ENCODE measurements around the gene RALGDS.
"Not testable (repeated sequence)": the region's sequence is repeated elsewhere in the genome, so short reads cannot be mapped to it uniquely, and the experiment has no call there.

Gene RALGDS
- total RNA-seq = 97.6 to 122 reads per million in 2 donors

DNA sequence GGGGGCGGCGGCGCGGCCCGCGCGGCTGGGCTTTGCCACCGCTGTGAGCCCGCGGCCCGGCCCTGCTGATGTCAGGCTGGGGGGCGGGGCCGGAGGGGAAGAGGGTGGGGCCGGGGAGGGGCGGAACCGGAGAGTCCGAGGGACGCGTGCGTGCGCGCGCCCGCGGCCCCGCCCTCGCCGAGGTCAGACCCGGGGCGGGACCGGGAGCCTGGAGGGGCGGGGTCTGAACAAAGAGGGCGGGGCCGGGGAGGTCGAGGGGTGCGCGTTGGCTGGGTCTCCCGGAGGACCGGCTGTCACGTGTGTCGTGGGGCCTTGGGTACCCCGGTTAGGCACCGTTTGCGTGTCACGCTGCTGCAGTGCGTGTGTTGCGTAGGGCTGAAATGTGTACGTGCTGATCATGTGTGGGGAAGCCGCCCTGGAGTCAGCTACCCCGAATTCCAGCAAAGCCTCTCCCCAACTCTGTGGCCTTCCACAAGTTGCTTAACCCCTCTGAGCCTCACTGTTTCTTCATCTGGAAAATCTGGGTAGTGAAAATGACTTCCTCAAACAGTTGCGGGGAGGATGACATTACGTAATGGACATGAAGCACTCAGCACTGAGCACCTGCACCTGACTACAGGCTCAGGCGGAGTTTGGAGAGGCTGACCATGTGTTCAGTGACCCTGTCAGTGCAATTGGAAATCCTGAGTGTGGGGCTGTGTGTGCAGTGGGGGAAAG, at the start of gene RALGDS:
TSS of gene RALGDS (minus strand) at position 43 of the 717 bp plus-strand sequence. CDS start 86 bp downstream, outside the sequence.
- peak; percentile 88 for DNase-seq

DNA sequence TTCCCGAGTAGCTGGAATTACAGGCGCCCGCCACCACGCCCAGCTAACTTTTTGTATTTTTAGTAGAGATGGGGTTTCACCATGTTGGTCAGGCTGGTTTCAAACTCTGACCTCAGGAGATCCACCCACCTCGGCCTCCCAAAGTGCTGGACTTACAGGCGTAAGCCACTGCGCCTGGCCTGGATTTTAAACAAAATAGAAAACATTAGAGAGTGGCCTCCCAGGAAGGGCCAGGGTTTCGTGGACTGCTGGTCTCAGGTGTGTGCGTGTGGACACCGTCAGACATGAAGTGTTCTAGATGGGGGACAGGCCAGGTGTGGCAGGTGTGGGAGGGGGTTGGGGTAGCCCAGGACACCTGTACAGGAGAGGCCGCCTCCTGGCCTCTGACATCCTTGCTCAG, 49.7 kb upstream of the RALGDS start:
- no peak for DNase-seq

DNA sequence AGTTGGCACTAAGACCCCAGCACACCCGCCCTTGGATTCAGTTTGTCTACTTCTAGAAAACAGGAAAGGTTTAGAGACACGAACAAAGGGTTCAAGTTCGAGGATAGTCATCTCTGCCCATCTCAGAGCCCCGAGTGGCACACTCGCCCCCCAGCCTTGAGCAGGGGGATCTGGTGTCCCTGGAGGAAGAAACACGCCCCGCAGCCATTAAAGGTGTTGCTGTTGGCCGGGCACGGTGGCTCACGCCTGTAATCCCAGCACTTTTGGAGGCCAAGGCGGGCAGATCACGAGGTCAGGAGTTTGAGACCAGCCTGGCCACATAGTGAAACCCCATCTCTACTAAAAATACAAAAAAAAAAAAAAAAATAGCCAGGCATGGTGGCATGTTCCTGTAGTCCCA, 48.6 kb upstream of the RALGDS start:
- DNase-seq = not testable (repeated sequence)

DNA sequence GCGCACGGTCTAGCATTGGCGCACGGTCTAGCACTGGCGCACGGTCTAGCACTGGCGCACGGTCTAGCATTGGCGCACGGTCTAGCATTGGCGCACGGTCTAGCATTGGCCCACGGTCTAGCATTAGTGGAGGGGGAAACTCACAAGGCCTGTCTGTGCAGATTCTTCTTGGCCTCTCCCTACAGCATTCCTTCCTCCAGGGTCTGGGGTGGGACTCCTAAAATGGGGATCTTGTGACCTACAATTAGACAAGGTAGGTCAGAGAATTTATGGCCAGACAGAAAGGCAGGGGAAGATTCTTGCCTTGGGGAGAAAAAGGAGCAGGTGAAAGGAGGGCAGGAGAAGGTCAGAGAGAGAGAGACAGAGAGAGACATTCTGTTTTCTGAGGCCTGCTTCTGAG, 48.1 kb upstream of the RALGDS start:
- DNase-seq = no peak

DNA sequence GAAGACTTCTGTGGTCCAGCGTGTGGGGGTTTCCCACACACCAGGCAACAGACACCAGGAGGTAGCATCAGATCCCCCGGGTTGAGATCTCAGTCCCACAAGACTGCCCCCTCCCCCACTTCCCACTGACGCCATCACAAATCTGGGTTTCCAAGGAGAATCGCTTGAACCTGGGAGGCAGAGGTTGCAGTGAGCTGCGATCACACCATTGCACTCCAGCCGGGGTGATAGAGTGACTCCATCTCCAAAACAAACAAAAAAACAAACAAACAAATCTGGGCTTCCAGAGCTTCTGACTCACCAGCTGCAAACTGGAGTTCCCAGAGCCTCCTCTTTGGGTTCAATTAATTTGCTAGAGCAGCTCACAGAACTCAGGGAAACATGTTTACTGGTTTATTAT, 47.4 kb upstream of the RALGDS start:
- no peak for DNase-seq

- no peak for DNase-seq
These were observed 46.7 kb upstream of the RALGDS start for GRCh38 chr9:133167769-133168168.

GRCh38 chr9:133167096-133167730, 46.2 kb upstream of the RALGDS start:
- no peak for DNase-seq

DNA sequence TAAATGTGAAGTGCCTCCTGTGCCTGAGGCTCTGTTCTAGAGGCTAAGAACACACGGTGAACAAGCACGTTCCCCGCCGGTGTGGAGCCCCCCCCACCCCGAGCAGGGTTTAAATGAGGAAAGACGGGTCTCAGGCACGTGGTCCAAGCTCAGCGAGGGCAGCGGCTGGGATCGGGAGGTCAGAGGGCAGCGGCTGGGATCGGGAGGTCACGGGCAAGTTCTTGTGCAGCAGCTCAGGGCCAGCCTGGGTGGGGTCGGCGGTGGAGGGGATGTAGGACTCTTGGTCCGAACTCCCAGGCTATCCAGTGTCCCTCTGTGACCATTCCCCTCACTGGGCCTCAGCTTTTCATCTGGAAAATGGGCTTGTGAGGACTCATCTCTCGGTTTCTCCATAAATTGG, 45.4 kb upstream of the RALGDS start:
- DNase-seq = no peak

- no peak for DNase-seq
These were observed 44.4 kb upstream of the RALGDS start for GRCh38 chr9:133165452-133165730.

DNA sequence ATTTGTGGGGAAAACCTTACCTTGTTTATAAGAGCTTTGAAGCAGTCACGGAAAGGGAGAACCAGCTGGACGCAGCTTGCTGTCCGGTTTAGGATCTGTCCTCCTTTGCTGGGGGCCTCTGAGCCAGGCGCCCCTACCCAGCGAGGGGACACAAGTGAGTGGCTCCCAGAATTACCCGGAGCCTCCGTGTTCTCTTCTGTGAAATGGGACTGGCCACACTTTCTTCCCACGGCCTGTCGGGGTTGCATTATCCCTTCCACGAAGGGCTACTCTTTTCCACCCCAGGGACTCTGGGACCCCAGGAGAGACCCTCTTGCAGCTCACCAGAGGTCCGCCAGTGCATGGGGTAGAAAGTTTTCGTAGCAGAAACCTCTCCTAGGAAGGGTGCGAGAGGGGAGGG, 43.2 kb upstream of the RALGDS start:
- DNase-seq = no peak

DNA sequence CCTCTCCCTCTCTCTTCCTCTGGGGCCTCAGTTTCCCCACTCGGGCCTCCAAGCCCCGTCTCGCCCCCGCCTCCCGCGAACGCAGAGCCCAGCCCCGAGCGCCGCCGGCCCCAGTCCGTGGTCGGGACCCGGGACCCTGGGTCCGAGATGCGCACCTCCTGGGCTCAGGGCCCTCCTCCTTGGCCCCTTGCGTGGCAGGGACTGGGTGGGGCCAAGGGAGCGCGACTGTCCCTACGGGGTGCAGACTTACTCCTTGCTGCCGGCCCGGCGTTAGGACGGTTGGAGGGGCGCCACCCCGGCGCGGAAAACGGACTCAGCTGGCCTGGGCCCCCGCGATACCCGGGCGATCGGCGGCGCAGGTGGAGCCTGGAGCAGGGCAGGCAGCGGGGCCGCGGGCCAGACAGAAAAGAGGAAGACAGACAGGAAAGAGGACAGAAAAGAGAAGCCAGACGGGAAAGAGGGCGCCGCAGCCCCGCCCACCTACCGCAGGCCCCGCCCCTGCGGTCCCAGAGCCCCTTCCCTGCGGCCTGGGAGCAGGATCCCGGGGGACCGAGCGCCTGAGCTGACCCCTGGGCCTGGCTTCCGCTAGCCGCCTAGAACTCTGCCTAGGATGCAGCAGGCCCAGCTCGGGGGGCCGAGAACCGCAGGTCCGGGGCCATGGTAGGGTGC, 42.6 kb upstream of the RALGDS start, which contains the start of gene GBGT1:
TSS of gene GBGT1 (minus strand) at position 411 of the 669 bp plus-strand sequence. CDS start 1,502 bp downstream, outside the sequence.
- DNase-seq = no peak

DNA sequence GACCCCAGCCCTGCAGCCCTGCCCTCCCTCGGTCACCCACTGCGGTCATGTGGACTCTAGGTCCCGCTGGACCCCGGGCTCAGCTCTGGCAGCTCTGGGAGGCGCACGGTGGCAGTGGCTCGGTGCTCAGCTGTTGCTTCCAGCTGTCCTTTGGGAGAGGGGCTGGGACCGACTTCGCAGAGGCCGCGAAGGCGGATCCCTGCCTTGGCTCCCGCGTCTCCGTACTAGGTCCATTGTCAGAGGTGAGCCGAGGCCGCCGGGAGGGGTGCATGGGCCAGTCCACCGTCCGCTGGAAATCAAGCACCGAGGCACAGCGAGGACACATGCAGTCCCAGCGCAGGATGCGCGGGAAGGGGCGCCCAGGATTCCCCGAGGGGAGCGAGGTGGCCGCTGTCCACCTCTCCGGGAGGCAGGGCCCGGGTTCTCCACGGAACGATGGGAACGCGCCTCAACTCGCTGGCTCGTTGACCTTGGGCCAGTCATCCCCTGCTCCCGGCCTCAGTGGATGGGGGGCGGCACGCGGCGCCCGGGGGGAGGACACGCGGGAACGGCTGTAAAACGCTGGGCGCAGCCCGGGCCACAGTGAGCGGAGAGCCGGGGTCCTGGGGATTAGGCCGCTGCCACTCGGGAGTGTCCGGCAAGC, 41.9 kb upstream of the RALGDS start:
- no peak for DNase-seq

DNA sequence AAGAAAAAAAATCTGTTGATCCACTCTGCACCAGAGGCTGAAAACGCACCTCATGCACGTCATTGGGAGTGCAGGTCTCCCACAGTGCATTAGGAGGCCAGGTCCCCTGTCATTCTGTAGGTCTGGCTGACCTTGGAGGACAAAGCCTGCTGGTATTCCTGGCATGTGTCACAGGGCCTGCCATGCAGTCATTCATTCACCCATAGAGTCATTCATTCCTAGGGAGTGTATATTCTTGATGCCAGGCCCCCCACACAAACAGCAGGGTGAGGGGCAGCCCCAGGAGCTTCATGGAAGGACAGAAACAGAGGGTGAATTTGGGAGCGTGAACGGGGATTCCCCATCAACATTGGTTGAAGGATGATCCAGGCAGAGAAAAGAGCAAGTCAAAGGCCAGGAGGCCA, 40.5 kb upstream of the RALGDS start:
- no peak for DNase-seq

- no peak for DNase-seq
These were observed 39.9 kb upstream of the RALGDS start for GRCh38 chr9:133160742-133161546.

GRCh38 chr9:133158695-133159094, 37.7 kb upstream of the RALGDS start:
- DNase-seq = no peak

DNA sequence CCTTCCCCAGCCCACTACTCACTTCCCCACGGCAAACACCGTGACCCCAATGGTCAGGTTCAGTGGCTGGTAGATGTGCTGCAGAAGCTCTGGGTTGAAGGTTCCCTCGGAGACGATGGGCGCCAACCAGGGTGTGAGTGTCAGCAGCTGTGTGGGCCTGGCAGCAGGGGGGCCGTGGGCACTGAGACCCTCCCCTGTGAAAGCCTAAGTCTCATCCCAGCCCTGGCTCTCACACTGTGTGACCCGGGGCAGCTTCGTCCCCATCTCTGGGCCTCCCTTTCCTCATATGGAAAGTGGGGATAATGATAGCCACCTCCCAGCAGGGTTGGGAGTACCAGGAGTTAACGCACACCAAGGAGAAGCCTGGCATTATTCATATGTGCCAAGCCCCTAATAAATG, 34.1 kb upstream of the RALGDS start:
- DNase-seq = no peak

DNA sequence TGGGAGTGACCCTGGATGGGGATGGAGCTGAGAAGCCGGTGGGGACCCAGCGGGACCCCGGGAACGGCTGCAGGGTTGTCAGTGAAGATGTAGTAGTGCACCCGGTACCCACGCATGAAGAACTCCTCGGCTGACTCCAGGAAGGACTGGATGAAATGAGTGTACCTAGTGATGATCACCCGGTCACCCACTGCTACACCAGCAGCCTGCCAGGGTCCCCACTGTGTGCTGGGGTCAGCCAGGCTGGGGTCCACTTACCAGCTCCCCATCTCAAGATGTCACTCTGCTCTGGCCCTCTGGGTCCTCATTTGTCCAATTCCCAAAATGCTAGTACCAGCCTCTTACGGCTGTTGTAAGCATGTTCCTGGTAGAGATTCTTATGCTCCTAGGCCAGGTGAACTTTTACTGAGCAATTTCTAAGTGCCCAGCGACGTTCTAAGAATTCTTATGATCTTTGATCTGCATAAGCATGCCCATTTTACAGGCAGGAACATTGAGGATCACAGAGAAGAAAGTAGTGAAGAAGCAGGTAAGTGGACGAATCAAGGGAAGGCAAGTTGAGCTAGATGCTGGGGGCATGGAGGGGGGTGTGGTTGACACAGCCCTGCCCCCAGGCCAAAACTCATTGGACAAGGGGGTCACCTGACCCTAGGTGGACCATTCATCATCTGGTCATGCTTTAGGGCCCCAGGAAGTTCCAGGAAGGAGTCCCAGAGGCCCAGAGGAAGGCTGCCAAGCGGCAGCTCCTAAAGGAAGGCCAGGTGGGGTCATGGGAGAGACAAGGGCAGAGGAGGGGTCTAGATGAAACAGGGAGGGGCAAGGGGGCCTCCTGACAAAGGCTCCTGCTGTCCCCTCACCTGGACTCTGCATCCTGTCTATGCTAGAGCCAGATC, 33.3 kb upstream of the RALGDS start:
- DNase-seq = no peak

GRCh38 chr9:133153227-133154096, 32.4 kb upstream of the RALGDS start:
- no peak for DNase-seq

GRCh38 chr9:133151601-133152525, 30.8 kb upstream of the RALGDS start:
- DNase-seq = no peak

Measured in activated gamma-delta T cell (primary cell).